ENCODE data around the gene SDK2.

SDK2 gene

DNA sequence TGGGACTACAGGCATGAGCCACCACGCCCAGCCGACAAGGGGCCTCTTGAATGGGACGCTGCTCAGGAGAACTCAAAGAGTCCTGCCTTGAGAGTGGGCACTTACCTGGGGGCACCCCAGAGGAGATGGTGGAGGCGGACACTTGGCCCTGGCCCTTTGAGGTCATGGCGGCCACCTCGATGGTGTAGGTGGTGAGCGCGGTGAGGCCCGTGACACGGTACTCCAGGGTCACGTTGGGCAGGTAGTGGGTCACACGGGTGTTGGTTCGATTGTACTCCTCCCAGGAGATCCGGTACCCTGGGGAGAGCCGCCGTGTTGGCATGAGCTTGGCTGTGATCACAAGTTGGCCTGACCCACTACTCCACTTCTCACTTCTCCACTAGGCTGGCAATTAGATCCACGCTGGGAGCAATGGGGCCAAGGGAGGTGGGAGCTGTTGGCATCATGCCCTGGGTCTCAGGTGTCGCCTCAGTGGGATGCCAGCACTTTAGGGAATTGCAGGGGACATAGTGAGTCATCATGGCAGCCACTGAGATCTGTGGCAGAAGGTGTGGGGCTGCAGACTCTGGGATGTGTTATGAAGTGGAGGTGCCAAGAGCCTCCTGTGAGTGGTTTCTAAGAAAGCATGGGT lies 243.2 kb downstream of the SDK2 start:
- no peaks in the 10 kb centered on the region for H3K4me1 Mint-ChIP-seq (ENCODE audit: low read depth in 2 of 2)
- H3K27ac Mint-ChIP-seq, result no peak overlapping the region
- ATAC-seq (replicated peaks) (no peak), DNase-seq (no peak)
- no peaks in the 10 kb centered on the region for H3K9me3 Mint-ChIP-seq
- H3K4me3 Mint-ChIP-seq, result no peak overlapping the region
- peaks cover 12 to 46% of the 10 kb centered on the region in 2 donors for H3K27me3 Mint-ChIP-seq
- no peaks in the 10 kb centered on the region for H3K36me3 Mint-ChIP-seq (ENCODE audit: insufficient read depth)

DNA sequence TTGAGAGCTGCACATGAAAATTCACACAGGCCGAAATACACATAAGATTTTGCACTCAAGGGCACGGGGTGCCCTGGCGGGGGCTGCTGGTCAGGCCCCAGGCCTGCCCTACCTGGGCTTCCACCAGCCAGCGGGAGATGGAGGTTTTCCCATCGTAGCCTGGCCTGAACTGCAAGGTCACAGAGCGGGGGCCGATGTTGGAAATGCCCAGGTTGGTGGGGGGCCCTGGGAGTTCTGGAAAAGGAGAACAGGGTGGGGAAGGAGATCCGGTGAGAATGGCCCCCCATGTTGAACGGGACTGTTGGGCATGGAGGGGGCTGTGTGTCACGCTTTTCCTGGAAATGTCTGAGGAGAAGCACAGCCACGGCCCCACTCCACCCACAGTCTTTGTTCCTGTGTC lies 245.2 kb downstream of the SDK2 start:
- Mint-ChIP-seq H3K4me1 (ENCODE audit: low read depth in 2 of 2) (no peaks in the 10 kb centered on the region), H3K27ac (no peak overlapping the region), H3K4me3 (no peak overlapping the region), H3K27me3 (peaks cover 6 to 44% of the 10 kb centered on the region in 2 donors), H3K9me3 (no peaks in the 10 kb centered on the region), H3K36me3 (ENCODE audit: insufficient read depth) (no peaks in the 10 kb centered on the region)
- ATAC-seq (replicated peaks), result no peak
- DNase-seq, result no peak

DNA sequence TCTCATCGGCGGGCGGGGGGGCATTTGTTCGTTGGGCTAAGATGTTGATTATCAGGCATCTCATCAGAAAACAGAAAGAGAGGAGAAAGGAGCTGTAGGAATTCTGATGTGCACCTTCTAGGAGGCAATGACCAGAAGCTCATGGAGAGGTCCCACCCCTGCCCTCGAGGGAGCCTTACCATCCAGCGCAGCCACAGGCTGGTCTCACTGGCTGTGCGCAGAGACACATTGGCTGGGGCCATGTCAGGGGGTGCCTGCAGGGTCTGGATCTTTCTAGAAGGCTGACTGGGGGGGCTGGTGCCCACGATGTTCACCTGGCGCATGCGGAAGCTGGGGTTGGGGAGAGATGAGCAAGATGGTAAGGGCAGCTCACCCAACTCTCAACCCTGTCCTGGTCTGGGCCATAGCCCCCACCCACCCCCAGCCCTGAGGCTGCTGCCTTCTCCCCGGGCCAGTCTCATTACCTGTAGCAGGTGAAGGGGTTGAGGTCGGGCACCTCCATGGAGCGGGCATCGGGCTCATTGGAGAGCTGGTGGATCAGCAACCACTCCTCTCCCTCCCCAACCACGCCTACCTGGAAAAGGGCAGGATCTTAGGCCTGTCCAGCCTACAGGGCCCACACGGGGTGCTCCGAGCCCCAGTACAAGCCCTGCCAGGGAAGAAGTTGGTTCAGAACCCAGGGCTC lies 246.2 kb downstream of the SDK2 start:
- H3K36me3 Mint-ChIP-seq (ENCODE audit: insufficient read depth), result no peaks in the 10 kb centered on the region
- no peak overlapping the region for H3K27ac Mint-ChIP-seq
- H3K9me3 Mint-ChIP-seq, result no peaks in the 10 kb centered on the region
- no peak overlapping the region for H3K4me3 Mint-ChIP-seq
- H3K27me3 Mint-ChIP-seq, result peaks cover 5 to 46% of the 10 kb centered on the region in 2 donors
- ATAC-seq (replicated peaks), result no peak
- no peak for DNase-seq
- H3K4me1 Mint-ChIP-seq (ENCODE audit: low read depth in 2 of 2), result no peaks in the 10 kb centered on the region

DNA sequence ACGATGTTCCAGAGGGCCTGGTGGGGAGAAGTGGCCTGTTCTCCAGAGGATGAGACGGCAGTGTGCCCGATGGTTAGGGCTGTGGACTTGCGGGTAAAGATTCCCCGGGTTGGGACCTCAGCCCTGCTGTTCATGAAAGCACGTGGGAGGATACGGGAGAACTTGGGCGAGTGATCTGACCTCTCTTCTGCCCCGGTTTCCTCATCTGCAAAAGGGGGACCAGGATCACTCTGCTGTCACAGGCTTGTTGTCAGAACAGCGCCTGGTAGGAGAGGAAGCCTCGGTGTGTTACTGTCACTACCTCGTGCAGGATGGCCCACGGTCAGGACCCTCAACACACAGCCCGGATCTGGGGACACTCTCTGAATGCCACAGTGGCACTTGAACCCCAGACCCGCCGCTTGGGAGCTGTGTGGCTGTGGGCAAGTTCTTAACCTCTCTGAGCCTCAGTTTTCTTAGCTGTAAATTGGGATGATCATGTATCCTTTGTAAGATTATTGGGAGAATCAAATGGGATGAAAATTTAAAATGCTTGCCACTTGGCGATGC lies 246.9 kb downstream of the SDK2 start:
- peaks cover 5 to 46% of the 10 kb centered on the region in 2 donors for H3K27me3 Mint-ChIP-seq
- ATAC-seq (replicated peaks), result no peak

DNA sequence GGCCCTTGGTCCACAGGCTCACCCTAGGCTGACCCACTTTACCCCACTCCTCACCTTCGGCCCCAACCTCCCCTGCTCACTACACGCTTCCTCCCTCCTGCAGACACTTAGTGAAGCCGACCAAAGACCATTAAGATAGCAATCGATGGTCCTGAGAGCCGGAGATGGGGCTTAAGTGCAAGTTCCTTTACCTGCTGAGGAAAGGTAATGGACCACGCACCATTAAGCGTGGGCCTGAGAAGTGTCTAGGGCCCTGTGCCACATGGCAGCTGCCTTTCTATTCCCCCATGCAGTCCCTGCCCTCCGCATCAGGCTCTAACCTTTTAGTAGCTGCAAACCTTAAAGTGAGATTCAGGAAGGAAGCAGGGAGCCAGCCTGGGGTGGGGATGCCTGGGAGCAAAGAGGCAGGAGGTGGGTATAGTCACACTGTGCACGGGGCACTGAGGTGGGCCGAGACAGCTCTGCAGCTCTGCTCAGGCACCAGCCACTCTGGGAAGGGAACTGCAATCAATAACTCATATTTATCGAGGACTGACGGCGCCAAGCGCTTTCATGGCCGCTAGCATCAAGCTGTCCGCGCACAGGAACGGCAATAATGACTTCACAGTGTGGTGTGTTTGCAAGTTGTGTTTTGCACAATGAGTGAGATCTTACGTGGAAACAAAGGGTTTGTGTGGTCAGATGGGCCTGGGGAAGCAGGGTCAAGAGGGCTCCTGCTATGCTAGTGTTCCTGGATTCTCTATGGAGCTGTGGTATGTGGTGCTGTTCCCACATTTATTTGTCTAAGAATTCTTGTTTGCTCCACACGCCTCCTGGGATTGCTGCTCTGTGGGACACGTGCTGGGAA lies 247.6 kb downstream of the SDK2 start:
- H3K27ac Mint-ChIP-seq, result no peak overlapping the region
- no peak for ATAC-seq (replicated peaks)
- H3K4me3 Mint-ChIP-seq, result no peak overlapping the region
- no peaks in the 10 kb centered on the region for H3K9me3 Mint-ChIP-seq
- no peaks in the 10 kb centered on the region for H3K36me3 Mint-ChIP-seq (ENCODE audit: insufficient read depth)
- no peak for DNase-seq
- peaks cover 5 to 47% of the 10 kb centered on the region in 2 donors for H3K27me3 Mint-ChIP-seq
- H3K4me1 Mint-ChIP-seq (ENCODE audit: low read depth in 2 of 2), result no peaks in the 10 kb centered on the region

More for the DNA sequence above, 246.9 kb downstream of the SDK2 start:
- no peak overlapping the region for H3K4me3 Mint-ChIP-seq
- H3K27ac Mint-ChIP-seq, result no peak overlapping the region
- no peak for DNase-seq
- no peaks in the 10 kb centered on the region for H3K4me1 Mint-ChIP-seq (ENCODE audit: low read depth in 2 of 2)
- no peaks in the 10 kb centered on the region for H3K36me3 Mint-ChIP-seq (ENCODE audit: insufficient read depth)
- H3K9me3 Mint-ChIP-seq, result no peaks in the 10 kb centered on the region

DNA sequence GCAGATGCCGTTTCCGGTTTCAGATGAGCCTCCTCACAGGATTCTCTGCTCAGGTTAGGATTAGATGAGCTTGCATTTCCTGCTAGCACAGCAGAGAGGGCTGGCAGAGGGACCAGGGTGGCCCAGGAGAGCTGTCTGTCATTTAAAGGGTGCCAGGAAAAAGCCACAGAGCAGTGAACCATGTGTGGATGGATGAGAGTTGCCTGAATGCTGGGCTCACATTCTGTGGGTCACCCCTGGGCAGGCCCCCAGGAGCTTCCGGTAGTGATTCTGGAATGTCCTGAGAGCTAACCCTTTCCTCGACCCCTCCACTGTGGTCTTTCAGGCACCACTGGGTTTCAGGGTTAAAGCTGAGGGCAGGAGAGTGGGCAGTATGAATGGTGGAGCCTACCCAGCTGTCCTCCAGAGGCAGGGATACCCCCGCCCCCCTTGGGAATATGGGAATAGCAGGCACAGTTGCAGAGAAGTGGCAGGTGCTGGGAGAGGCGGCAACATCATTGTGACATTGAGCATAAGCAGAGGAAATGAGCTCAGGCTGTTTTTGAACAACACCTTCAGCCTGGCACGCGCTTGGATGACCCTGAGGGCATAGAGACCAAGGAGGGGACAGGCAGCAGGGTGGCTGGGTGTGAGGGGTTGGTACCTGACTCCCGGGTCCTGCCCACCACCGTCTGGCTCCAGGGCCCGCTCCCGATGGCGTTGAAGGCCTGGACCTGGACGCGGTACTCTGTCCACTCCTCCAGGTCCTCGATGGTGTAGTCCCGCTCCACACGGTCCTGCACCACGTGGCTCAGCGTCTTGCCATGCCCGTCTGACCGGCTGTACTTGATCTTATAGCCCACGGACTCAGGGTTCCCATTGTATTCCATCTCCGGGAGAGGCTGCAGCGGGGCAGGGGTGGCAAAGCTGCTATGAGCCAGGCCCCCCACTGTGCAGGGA lies 249.5 kb downstream of the SDK2 start:
- no peak for ATAC-seq (replicated peaks)
- Mint-ChIP-seq H3K4me3 (no peak overlapping the region), H3K4me1 (ENCODE audit: low read depth in 2 of 2) (no peaks in the 10 kb centered on the region), H3K9me3 (no peaks in the 10 kb centered on the region), H3K27ac (no peak overlapping the region), H3K36me3 (ENCODE audit: insufficient read depth) (no peaks in the 10 kb centered on the region), H3K27me3 (peaks cover 5 to 61% of the 10 kb centered on the region in 2 donors)
- no peak for DNase-seq

DNA sequence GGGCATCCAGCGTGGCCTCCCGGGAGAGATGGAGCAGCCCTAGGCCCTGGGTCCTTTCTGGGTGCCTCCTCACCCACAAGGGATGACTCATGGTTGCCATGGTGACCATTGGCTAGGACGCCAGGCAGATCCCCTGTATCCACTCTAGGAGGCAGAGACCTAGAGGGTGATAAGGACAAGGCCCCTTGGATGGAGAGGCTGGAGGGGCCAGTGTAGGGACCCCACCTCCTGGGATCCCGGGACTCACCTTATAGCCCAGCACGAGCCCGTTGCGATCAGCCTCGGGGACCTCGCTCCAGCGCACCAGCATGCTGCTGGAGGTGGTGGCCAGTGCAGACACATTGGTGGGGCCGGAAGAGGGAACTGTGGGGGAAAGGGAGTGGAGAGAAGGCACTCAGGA lies 250.3 kb downstream of the SDK2 start:
- DNase-seq (no peak), ATAC-seq (replicated peaks) (no peak)
- Mint-ChIP-seq H3K4me3 (no peak overlapping the region), H3K36me3 (ENCODE audit: insufficient read depth) (no peaks in the 10 kb centered on the region), H3K4me1 (ENCODE audit: low read depth in 2 of 2) (no peaks in the 10 kb centered on the region), H3K27ac (no peak overlapping the region), H3K9me3 (no peaks in the 10 kb centered on the region), H3K27me3 (peaks cover 2 to 56% of the 10 kb centered on the region in 2 donors)

DNA sequence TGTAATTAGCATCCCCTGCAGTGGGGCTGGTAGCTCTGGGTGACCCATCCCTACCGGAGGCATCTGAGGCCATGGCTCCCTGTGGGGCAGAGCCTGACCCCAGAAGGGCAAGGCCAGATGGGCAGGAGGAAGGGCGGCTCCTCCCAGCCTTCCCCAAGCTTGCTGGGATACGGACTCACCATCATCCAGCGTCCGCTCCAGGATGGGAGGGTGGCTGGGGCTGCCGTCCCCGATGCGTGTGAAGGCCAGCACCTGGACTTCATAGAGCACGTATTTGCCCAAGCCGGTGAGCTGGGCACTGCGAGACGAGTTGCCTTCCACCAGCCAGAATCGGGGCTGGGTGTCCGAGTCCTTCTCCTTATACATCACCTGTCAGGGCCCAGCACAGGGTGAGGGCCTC lies 250.9 kb downstream of the SDK2 start:
- no peak for DNase-seq
- Mint-ChIP-seq H3K36me3 (ENCODE audit: insufficient read depth) (no peaks in the 10 kb centered on the region), H3K4me1 (ENCODE audit: low read depth in 2 of 2) (no peaks in the 10 kb centered on the region), H3K4me3 (no peak overlapping the region), H3K9me3 (no peaks in the 10 kb centered on the region), H3K27me3 (peaks cover 0 to 51% of the 10 kb centered on the region in 2 donors), H3K27ac (no peak overlapping the region)
- ATAC-seq (replicated peaks), result no peak

DNA sequence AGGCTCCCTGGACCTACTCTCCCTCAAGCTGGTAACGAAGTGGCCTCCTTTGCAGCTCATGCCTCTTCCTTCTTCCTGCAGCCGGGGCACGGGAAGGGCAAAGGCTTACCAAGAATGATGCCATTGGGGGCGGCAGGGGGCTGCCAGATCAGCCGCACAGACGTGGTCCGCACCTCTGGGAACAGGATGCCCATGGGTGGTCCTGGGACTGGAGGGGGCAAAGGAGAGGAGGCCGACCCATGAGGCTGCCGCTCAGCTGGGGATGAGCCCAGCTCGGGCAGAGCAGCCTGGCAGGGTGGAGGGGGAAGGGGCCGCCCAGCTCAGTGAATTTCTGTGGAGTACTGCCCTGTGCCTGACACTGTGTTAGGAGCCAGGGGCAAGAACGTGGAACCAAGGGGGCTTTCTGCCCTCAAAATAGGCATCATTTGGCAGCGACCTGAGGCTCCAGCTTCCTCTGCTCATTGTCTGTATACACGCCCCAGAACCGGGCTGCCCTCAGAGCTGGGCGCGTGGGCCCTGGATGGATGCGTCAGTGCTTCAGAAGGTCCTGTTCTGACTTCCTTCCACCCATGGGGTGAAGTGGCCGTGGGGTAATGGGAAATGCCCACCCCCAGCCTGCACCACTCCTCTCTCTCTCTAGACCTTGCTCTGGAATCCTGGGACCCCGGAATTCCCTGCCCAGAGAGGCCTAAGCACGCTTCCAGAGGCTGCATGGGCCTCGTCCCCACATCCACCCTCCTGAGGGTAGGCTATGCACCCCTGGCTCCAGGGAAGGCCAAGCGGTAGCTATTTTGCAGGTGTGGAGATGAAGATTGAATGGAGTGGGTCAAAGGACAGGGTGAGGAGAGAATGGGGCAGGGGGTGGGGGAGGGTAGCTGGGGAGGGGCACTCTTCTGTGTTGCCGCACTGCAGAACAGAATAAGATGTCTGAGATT lies 252.6 kb downstream of the SDK2 start:
- DNase-seq (no peak), ATAC-seq (replicated peaks) (no peak)
- H3K4me3 Mint-ChIP-seq, result no peak overlapping the region
- no peak overlapping the region for H3K27ac Mint-ChIP-seq
- no peaks in the 10 kb centered on the region for H3K36me3 Mint-ChIP-seq (ENCODE audit: insufficient read depth)
- H3K27me3 Mint-ChIP-seq, result peaks cover 7 to 52% of the 10 kb centered on the region in 2 donors
- no peaks in the 10 kb centered on the region for H3K4me1 Mint-ChIP-seq (ENCODE audit: low read depth in 2 of 2)
- H3K9me3 Mint-ChIP-seq, result no peaks in the 10 kb centered on the region

DNA sequence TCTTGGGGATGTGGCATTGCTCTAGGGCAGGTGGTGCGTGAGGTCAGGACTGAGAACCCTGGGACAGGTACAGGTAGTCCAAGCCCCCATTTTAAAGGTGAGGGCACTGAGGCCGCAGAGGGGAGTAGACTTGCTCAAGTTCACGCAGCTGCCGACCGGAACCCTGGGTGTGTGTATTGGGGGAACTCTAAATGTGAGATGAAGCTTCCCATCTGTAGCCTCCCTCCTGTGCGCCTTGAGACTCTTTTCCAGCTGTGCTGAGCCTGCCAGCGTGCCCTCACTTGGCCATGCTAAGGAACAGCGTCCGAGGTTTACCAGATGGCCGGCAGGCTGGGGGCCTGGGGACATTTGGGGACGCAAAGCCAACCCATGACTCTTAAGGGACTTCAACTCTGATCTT lies 253.4 kb downstream of the SDK2 start:
- ATAC-seq (replicated peaks), result no peak

DNA sequence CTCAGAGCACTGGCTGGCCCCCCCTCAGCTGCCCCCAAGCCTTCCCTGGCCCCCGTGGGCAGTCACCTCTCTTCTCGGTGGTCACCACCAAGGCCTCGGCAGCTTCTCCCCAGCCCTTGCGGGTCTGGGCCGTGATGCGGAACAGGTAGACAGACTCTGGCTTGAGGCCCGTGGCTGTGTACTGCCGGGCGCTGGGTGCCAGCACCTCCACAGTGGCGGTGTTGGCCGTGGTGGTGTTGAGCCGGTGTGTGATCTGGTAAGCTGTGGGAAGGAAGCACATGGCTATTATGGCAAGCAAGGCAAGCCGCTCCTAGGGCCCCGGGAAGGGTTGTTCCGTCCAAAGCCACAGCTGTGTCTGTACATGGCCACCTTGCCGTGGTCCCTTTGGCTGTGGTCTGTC lies 254.0 kb downstream of the SDK2 start:
- no peaks in the 10 kb centered on the region for H3K4me1 Mint-ChIP-seq (ENCODE audit: low read depth in 2 of 2)
- no peak overlapping the region for H3K27ac Mint-ChIP-seq
- no peaks in the 10 kb centered on the region for H3K9me3 Mint-ChIP-seq
- no peak overlapping the region for H3K4me3 Mint-ChIP-seq
- no peak for DNase-seq
- no peak for ATAC-seq (replicated peaks)
- no peaks in the 10 kb centered on the region for H3K36me3 Mint-ChIP-seq (ENCODE audit: insufficient read depth)
- peaks cover 7 to 56% of the 10 kb centered on the region in 2 donors for H3K27me3 Mint-ChIP-seq

More for the DNA sequence above, 253.4 kb downstream of the SDK2 start:
- Mint-ChIP-seq H3K4me1 (ENCODE audit: low read depth in 2 of 2) (no peaks in the 10 kb centered on the region), H3K27me3 (peaks cover 7 to 50% of the 10 kb centered on the region in 2 donors), H3K4me3 (no peak overlapping the region), H3K27ac (no peak overlapping the region), H3K36me3 (ENCODE audit: insufficient read depth) (no peaks in the 10 kb centered on the region), H3K9me3 (no peaks in the 10 kb centered on the region)
- DNase-seq, result no peak

DNA sequence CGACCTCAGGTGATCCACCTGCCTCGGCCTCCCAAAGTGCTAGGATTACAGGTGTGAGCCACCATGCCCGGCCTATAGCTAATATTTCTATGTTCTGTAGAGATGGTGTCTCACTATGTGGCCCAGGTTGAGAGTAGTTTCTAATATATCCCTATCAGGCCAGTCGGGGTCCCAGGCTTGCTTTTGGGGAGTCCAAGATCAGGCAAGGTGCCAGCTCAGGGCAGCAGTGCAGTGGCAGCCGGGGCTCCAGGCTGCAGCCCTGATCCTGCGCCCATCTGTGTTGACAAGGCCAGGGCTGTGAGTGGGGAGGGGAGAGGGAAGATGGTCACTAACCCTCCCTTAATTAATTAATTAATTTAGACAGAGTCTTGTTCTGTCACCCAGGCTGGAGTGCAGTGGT lies 254.8 kb downstream of the SDK2 start:
- Mint-ChIP-seq H3K27ac (no peak overlapping the region), H3K4me1 (ENCODE audit: low read depth in 2 of 2) (no peaks in the 10 kb centered on the region), H3K9me3 (no peaks in the 10 kb centered on the region), H3K36me3 (ENCODE audit: insufficient read depth) (no peaks in the 10 kb centered on the region), H3K27me3 (peaks cover 7 to 61% of the 10 kb centered on the region in 2 donors), H3K4me3 (no peak overlapping the region)
- ATAC-seq (replicated peaks) (no peak), DNase-seq (no peak)
